DOHH2 (cell line): ENCODE data around the gene PTPRN2.

ENCODE experiments used
- CTCF ChIP-seq: fragments of 200-600 bp; sonication (generic); IDR thresholded peaks from one replicate; pipeline ENCODE4 v1.5.1; 2014; ENCODE audit warnings: antibody characterized with exemption, mild to moderate bottlenecking, low read depth, low read length; ENCODE audit not compliant: poor library complexity, severe bottlenecking
- EZH2phosphoT487 ChIP-seq: fragments of 200-600 bp; sonication (generic); IDR thresholded peaks from 2 replicates; pipeline ENCODE4 v1.6.1; 2017; ENCODE audit warnings: borderline replicate concordance, mild to moderate bottlenecking, antibody characterized with exemption, low read length, moderate library complexity, mixed read lengths

- TF ChIP-seq CTCF (no peak), EZH2phosphoT487 (no peak)
These were observed 646.4 kb downstream of the PTPRN2 start for GRCh38 chr7:157941210-157941609.
